A673 (cell line): ENCODE results near the gene EHD3.

Experiments
- CTCF ChIP-seq: fragments of 300-800, 200-600 bp; sonication (generic); conservative IDR thresholded peaks from 2 replicates; pipeline ENCODE4 v1.5.1; 2017; ENCODE audit warnings: low read depth, mild to moderate bottlenecking, antibody characterized with exemption, low read length, moderate library complexity, mixed read lengths
- EZH2 ChIP-seq: fragments of 200-600 bp; sonication (generic); IDR thresholded peaks from 2 replicates; pipeline ENCODE4 v1.6.1; 2017; ENCODE audit warnings: borderline replicate concordance, low read depth, mild to moderate bottlenecking, mixed read lengths, antibody characterized with exemption, low read length; ENCODE audit not compliant: poor library complexity, severe bottlenecking

GRCh38 chr2:31251851-31252250 lies 17.9 kb downstream of the EHD3 start:
- TF ChIP-seq CTCF (no peak), EZH2 (no peak)
